Bronchial epithelial cell (primary cell): Measurements from ENCODE around the gene SRGAP3. TPM values are rescaled to one million over a fixed set of nuclear protein-coding genes. Genes with fewer than 3 reads are reported as not detected.

Experiments used
- DNase-seq: peaks from one replicate; pipeline ENCODE4 v3.0.0-alpha.2; 2010; ENCODE audit warnings: low read depth
- FAIRE-seq: peaks from 2 replicates; lab custom pipeline; 2011; peaks lifted over from hg19 to GRCh38; lab: Jason Lieb, UNC
- H3K27me3 ChIP-seq: 2 replicates; pipeline ENCODE4 v1.5.1; 2011; ENCODE audit warnings: low read length; ENCODE audit not compliant: control insufficient read depth, insufficient read depth
- H3K36me3 ChIP-seq: 2 replicates; pipeline ENCODE4 v1.5.1; 2011; ENCODE audit warnings: low read length; ENCODE audit not compliant: control insufficient read depth, insufficient read depth
- H3K4me3 ChIP-seq: 2 replicates; pipeline ENCODE4 v1.5.1; 2011; ENCODE audit warnings: mild to moderate bottlenecking, low read depth, low read length, control low read depth
- CTCF ChIP-seq: IDR thresholded peaks from 2 replicates; pipeline ENCODE4 v1.5.1; 2011; ENCODE audit warnings: mild to moderate bottlenecking, moderate library complexity, low read length, control low read depth, inconsistent platforms; ENCODE audit not compliant: insufficient read depth, severe bottlenecking
- total RNA-seq: library from RNA; depleted of rRNA; stranded (reverse); fragments of >200 nt; gene quantifications from 2 replicates; pipeline ENCODE4 v1.2.1, GENCODE V29; 2014

Gene SRGAP3
- total RNA-seq, 1 donor from 2014 or later, result 30.5 TPM

- no peak for DNase-seq
- peaks cover 6% of the 10 kb centered on the region for H3K36me3 ChIP-seq
- no peak for FAIRE-seq
- no peaks in the 10 kb centered on the region for H3K27me3 ChIP-seq
- TF ChIP-seq CTCF, result no peak
- no peak overlapping the region for H3K4me3 ChIP-seq
These were observed 212.9 kb downstream of the SRGAP3 start for GRCh38 chr3:9036404-9037131.

- no peak for DNase-seq
- TF ChIP-seq CTCF, result no peak
- H3K36me3 ChIP-seq, result peaks cover 8% of the 10 kb centered on the region
- H3K4me3 ChIP-seq, result no peak overlapping the region
- H3K27me3 ChIP-seq, result no peaks in the 10 kb centered on the region
- peak; percentile 43 for FAIRE-seq
These were observed 213.5 kb downstream of the SRGAP3 start for GRCh38 chr3:9035961-9036360.

GRCh38 chr3:9035473-9035872 lies 214.0 kb downstream of the SRGAP3 start:
- DNase-seq (no peak), FAIRE-seq (no peak)
- Histone ChIP-seq H3K4me3 (no peak overlapping the region), H3K27me3 (no peaks in the 10 kb centered on the region), H3K36me3 (peaks cover 8% of the 10 kb centered on the region)
- TF ChIP-seq CTCF, result no peak

GRCh38 chr3:9033867-9034266 lies 215.6 kb downstream of the SRGAP3 start:
- FAIRE-seq (no peak), DNase-seq (peak; percentile 21)
- Histone ChIP-seq H3K27me3 (no peaks in the 10 kb centered on the region), H3K36me3 (peaks cover 7% of the 10 kb centered on the region), H3K4me3 (no peak overlapping the region)
- TF ChIP-seq CTCF, result peak; percentile 19

- FAIRE-seq, result no peak
- Histone ChIP-seq H3K4me3 (no peak overlapping the region), H3K27me3 (no peaks in the 10 kb centered on the region), H3K36me3 (peaks cover 4% of the 10 kb centered on the region)
- no peak for TF ChIP-seq CTCF
- DNase-seq, result no peak
These were observed 217.1 kb downstream of the SRGAP3 start for GRCh38 chr3:9032231-9032777.
